Testis (tissue), 2 donors: Measurements from ENCODE around the gene DIPK1C.

Source experiments
- CTCF ChIP-seq, 3 experiments: fragments of 450-650 bp in 2 of 3; fragments of 200-600 bp in 1 of 3; sonication (generic) in 1 of 3; IDR thresholded peaks; one replicate each; pipeline ENCODE4 v1.5.1; 2016 to 2019; ENCODE audit warnings: antibody characterized with exemption in 3 of 3, mild to moderate bottlenecking in 2 of 3, moderate library complexity in 1 of 3
- POLR2A ChIP-seq: fragments of 450-650 bp; IDR thresholded peaks from one replicate; pipeline ENCODE4 v1.6.1; 2017; ENCODE audit warnings: antibody characterized with exemption, mild to moderate bottlenecking, moderate library complexity

GRCh38 chr18:74478316-74478715 is 21.2 kb upstream of the DIPK1C start:
- no peak for TF ChIP-seq CTCF (IDR thresholded peaks at IDR 0.05)
- no peak for TF ChIP-seq POLR2A
